Measurements from ENCODE around the gene ORC5.
A peak's percentile ranks its signal among the peaks of the same experiment; 100 is the strongest.
"Not testable (repeated sequence)": the region's sequence is repeated elsewhere in the genome, so short reads cannot be mapped to it uniquely, and the experiment has no call there.

ORC5 gene

DNA sequence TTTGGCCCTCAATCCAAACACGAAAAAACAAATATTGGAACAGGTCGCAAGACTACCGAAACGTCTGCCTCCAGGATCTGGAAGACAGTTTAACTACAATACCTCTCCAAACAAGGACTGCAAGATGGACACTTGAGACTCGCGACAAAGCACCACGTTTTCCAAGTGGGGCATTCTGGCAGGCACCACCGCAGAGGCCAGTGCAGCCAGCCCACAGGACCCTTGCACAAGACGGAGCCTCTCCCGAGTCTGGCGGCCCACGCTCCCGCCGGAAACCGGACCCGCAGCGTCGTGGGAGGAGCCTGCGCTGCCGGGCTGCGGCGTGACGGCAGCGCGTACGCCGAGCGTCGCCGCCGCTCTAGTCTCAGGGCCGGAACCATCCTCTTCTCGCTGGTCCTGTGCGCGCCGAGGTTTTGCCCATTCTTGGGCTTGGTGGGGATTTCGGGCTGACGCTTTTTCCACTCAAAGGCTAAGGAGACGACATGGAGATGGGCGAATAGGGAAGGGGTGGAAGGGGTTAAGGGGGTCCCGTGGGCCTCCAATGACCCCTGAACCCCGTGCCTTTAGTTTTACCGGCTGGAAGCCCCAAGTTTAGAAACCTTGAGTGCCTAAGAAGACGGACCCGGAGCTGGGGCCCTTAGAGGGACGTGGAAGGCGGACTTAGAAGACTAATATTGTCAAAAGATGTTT is at the start of gene ORC5:
Gene ORC5, minus strand, starts transcription at position 283 of the 690 bp plus-strand sequence. Its CDS starts 109 bp downstream, at position 174.
- DNase-seq (ENCODE audit: low spot score), result peak; percentile 72

DNA sequence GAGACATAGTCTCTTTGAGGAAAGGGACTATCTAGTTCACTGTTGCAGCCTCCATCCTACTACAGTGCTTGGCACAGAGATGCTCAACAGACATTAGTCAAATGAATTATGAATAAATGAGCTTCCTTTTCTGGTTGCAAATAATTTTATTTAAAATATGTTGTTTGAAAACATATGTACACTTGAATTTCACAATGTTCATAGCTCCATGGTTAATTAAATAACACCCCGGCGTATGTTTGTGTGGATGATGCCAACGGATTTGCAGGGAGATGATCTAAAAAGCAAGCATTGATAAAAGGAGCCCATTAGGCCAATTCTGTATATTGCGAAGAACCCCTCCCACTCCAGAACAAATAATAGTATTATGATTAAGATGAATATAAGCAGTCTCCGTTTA is 47.8 kb upstream of the ORC5 start:
- DNase-seq (ENCODE audit: low spot score), result no peak

DNA sequence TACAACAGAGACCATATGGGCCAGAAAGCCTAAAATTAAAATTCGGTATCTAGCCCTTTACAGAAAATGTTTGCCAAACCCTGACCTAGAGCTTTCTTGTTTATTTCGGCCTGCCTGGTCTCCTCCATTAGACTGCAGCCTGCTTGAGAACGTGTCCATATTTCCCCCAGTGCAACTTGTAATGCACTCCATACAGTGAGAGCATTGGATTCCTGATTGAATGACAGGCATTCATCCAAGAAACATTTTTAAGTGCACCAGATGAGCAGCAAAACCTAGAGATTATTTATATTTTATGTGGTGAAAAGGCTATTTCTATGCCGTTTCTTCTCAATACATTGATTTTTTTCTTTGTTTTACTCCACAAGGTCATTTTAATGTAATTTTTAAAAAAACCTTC is 47.4 kb upstream of the ORC5 start:
- no peak for DNase-seq (ENCODE audit: low spot score)

DNA sequence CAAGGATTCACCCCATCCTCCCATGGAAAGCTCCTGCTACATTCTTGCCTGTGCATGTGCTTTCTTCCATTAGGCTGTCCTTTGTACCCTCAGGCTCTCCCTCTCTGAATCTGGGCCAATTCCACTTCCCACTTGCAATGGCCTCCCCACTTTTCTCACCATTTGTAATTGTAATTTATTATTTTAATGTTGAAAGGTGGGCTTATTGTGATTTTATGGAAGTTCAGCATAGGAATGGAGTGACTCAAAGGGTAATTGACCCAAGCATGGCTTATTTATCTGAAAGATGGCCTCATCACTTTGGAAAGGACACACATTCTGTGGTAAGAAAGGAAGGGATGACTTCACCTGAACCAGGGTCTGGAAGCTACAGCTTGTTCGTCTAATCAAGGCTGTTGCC is 46.9 kb upstream of the ORC5 start:
- no peak for DNase-seq (ENCODE audit: low spot score)

DNA sequence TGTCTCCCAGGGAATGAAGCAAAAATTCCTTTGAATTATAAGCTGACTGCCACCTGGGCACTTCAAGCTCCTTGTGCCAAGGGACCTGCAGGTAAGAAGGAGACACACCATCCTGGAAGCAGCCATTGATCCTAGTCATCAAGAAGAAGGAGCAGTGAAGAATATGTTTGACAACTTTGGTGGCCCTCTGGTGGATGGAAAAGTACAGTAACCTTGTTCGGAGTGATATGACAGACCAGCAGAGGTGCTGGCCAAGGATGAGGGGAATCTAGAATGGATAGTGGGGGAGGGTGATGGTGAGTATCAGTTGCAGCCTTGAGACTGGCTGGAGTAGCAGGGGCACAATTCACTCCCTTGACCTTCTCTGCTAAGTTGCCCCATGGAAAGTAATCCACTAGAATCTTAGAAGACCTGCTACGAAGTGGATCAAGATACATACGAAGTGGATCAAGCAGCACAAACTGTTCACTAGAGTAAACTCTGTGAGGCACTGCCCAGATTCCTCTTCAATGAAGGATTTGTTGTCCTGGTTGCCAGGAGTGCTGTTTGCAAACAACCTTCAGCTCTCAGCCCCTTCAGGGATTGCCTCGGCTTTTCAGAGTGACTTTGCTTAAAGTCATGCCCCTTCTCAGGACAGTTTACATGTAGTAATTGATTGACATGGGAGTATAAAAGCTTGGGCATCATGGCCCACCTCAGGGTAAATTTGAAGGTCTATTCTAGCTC is 44.8 kb upstream of the ORC5 start:
- DNase-seq (ENCODE audit: low spot score), result no peak

DNA sequence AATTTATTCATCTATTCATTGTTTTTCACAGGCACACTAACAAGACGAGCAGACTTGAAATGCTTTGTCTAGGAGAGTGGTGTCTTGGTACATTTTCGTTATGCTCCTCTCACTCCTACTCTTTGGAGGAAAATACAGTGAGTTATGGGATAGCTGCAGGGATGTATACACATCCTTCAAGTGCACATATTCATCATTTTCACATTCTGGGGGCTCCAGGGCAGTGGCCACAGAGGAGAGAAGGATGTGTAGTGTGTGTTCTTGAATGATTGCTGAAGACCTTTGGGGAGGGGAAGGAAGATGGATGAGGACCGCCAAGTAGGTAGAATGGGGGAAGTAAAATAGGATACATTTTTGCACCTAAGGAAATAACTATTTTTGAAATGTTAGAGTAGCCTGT is 34.8 kb upstream of the ORC5 start:
- no peak for DNase-seq (ENCODE audit: low spot score)

DNA sequence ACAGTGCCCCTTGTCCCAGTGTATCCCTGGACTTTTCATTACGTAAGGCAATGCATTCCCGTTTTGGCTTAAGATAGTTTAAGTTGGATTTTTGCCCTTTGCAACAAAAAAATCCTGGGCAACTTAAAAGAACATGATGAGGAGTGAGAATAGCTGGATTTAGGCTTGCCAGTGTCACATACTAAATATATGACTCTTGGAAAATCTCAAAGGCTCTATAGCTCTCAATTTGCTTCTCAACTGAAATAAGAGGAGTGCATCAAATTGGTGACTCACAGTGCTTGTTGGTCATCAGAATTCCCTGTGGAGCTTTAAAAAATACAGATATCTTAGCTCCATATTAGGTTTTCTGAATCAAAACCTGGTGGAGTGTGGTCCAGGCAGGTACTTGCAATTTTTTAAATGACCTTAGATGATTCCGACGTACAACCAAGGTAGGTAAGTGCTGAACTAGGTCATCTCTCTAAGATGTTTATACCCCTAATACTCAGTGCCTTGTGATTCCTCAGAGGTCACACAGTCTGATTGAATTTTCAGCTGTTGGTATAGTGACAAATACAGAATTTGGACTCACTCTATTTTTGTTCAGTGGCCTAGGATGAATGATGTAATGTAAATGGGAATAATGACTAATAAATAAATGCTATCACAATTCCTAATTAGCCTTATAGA is 33.9 kb upstream of the ORC5 start:
- DNase-seq (ENCODE audit: low spot score), result no peak

DNA sequence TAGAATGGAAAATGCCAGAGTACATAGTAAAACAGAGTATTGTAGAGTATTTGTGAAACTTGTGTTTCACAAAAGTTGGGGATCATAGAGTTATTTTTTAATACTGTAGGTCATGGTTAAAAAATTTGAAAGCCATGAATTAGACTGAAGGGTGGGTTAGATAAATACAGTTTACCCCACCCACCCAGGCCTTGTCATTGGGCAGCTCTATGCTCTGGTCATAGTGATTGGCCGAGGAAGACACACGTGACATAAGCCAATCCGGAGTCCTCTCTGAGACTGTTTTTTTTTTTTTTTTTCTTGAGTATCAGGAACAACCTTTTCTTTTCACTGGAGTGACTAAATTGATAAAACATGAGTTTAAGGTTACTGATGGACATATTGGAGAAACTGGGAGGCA is 33.3 kb upstream of the ORC5 start:
- DNase-seq (ENCODE audit: low spot score), result no peak

DNA sequence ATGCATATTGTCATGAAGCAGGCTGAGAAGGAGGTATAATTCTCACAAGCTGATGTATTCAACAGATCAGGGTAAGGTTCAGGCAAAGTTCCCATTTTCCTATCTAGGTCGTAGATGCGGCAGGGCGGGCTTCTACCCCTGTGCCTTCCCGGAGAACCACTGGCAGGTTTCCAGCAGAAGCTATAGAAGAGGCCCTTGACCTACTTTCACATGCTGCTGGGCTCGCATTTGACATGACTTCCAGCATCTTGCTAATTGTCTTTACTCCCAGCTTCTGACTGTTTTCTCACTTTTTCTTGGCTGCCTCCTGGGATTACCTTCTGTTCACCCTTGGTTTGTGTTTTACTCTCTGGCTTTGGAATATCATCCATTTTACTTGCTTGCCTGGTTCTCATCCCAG is 32.6 kb upstream of the ORC5 start:
- DNase-seq (ENCODE audit: low spot score), result no peak

DNA sequence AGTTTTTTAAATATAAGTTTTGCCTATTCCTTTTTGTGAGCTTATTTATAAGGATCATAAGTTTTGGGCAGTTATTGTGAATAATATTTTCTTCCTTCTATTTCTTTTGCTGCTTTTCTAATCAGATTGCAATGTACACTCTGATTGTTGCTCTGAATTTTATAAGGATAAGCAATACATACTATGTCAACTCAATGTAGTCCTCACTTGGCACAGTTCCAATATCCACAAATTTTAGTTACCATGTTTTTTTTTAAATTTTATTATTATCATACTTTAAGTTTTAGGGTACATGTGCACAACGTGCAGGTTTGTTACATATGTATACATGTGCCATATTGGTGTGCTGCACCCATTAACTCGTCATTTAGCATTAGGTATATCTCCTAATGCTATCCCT is 27.2 kb upstream of the ORC5 start:
- DNase-seq (ENCODE audit: low spot score), result not testable (repeated sequence)

DNA sequence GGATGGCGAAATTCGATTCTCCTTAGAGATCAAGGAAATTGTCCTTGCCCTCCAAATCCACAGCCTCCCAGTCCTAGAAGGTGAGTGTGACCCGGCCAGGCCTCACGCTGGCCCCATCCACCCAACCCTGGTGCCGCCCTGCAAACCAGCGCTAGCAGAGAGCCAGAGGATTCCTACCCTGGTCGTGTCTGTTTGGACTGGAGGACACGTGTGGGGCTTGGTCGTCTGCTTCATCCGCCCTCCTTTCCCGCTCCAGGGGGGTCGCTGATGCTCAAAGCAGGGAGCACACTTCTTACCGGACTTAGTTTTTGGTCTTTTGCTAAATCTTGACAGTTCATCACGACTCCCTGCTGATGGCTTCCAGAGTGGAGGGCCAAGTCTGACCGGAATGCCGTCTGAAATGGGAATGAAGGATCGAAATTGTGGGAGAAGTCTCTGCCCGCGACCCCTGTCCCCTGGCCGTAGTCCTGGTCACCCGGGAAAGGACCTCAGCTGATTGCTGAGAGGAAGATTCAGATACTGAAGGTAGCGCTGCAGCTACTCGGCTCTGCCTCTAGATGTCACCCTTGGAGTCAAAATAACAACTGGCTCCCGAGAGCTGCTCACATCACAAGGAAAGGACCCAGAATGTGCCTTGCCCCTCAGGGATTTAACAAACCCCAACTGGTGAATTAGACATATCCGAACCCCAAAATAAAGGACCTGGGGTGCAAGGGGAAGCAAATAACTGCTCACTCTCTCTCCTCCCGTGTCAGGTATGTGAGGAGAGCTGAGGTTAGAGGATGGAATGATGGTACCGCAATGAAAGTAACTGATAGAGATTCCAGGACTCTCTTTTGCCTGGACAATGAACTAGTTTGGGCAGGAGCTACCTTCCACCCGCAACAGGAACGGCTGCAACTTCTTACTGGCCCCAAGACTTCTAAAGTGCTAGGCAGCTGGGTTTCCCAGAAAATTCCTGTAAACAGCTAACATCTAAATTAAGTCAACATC is 23.5 kb upstream of the ORC5 start:
- peak; percentile 62 for DNase-seq (ENCODE audit: low spot score)

DNA sequence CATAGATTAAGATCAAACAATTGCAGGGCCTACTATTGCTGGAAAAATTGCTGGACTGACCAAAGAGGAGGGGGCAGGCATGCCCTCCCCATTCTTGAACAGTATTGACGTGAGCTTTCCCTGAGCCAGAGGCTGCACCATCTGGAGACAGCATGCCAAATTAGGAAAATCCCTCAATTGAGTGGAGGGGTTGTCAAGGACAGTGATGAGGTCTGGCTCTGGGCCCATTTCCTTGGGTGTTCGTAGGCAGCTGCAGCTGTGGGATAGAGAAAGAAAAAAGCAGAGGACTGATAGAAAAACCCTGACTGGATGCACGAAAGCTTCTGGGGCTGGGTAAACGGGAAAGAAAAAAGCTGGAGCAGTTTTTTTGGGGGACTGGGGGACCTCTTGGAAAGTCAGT is 22.8 kb upstream of the ORC5 start:
- no peak for DNase-seq (ENCODE audit: low spot score)

DNA sequence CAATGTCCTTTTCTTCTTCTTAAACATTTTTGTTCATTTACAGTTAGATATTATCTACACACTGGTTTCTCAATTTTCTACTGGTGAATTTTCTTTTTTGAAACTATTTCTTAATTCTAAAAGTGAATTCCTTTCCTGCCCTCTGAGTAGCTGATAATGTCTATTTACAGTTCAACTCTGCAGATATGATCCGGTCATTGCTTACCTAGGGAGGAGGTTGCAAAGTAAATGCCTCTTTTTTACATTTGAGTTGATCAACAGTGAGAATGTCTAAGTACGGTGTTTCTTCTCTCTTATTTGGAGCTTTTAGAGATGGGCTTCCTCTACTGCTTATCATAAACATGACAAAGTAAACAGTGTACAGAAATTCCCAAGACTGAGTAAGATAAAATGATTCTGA is 20.6 kb upstream of the ORC5 start:
- no peak for DNase-seq (ENCODE audit: low spot score)

DNA sequence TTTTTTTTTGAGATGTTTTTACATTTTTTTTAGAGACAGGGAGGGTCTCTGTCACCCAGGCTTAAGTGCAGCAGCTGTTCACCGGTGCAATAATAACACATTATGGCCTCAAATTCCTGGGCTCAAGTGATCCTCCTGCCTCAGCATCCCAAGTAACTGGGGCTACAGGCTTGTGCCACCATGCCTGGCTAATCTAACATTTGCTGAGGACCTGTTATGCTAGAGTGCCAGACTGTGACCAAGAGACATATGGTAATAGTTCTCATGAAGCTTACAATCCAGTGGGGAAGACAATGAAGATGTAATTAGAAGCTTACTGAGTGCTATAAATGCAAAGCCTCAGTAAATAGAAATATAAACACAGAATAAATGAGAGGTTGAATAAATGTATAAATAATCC is 17.6 kb upstream of the ORC5 start:
- DNase-seq (ENCODE audit: low spot score), result no peak

DNA sequence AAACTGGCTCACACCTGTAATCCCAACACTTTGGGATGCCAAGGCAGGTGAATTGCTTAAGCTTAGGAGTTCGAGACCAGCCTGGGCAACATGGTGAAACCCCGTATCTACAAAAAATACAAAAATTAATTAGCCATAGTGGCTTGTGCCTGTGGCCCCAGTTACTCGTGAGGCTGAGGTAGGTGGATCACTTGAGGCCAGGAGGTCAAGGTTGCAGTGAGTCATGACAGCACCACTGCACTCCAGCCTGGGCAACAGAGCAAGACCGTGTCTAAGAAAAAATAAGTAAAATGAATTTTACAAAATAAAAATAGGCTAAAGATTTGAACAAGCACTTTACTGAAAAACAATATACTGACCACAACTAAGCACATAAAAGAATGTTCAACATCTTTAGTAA is 9.8 kb upstream of the ORC5 start:
- DNase-seq (ENCODE audit: low spot score), result no peak

DNA sequence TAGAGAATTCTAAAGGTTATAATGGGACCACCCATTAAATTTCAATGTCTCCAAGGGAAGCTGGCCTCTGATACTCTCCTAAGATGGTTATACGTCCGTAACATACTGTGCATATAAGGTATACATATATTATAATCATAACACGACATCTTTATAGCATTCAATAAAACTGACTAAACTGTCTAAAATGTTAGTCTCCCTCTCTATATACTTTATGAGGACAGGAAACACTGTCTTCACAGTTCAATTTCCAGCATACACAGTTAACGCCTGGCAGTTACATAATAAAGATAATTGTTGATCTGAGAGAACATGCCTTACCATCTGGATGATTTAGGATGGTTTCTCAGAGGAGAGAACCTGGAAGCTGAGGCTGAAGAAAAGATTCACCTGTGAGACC is 1.2 kb upstream of the ORC5 start:
- DNase-seq (ENCODE audit: low spot score), result no peak

DNA sequence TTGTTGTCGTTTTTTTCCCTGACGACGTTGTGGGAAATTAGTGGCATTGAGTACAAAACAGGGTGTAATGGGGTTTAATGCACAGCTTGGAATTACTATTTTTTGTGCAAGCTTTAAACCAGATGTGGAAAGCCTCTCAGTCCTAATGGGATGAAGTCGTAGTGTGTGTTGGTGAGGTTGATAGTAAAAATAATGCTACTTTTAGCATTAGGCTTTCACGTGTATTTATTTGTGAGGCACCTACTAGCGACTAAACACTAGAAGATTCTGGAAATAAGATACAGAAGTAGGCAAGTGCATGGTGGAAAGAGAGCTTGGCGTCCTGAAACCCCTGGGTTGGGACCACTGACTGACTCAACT is 588 bp upstream of the ORC5 start:
- DNase-seq (ENCODE audit: low spot score), result no peak

DNA sequence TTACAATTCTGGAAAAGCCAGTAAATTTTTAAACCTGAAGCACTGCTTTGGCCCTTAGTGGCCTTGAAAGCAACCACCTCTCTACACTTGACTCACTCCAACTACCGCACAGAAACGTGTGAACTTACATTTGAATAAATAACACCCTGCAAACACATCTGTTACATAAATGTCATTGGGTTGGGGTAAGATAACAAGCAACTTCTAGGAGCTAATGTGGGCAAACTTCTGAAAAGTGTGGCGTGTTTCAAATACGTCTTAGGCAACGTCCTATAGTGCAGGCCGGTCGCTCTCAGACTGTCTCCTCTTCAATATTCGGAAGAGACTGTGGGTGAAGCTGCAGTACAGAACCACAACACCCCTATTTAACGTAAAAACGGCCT is 474 bp downstream of the ORC5 start:
- DNase-seq (ENCODE audit: low spot score), result peak; percentile 20

DNA sequence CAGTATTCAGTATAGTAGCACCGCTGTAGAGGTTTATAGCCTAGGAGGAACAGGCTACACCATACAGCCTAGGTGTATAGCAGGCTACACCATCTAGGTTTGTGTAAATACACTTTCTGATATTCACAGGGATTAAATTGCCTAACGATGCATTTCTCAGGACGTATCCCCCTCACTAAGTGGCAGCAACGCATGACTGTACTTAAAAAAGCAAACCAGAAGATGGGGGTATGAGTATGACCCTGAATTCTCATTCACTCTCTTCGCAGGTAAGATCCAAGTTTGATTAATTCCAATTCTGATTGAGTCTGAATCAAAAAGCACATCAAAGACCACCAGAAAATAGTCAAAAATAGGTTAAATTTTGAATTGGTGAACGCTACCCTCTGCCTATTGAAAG is 972 bp downstream of the ORC5 start:
- no peak for DNase-seq (ENCODE audit: low spot score)

DNA sequence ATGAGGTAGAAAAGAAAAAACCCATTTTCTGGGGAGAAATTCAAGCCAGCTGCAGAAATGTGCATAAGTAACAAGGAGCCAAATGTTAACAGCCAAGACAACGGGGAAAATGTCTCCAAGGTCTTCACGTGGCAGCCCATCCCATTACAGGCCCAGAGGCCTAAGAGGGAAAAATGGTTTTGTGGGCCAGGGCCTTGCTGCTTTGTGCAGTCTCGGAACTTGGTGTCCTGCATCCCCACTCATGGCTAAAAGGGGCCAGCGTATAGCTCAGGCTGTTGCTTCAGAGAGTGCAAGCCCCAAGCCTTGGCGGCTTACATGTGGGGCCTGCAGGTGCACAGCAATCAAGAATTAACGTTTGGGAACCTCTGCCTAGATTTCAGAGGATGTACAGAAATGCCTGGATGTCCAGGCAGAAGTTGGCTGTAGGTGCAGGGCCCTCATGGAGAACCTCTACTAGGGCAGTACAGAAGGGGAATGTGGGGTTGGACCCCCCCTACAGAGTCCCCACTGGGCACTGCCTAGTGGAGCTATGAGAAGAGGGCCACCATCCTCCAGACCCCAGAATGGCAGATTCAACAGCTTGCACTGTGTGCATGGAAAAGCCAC is 9.0 kb downstream of the ORC5 start:
- DNase-seq (ENCODE audit: low spot score), result no peak

DNA sequence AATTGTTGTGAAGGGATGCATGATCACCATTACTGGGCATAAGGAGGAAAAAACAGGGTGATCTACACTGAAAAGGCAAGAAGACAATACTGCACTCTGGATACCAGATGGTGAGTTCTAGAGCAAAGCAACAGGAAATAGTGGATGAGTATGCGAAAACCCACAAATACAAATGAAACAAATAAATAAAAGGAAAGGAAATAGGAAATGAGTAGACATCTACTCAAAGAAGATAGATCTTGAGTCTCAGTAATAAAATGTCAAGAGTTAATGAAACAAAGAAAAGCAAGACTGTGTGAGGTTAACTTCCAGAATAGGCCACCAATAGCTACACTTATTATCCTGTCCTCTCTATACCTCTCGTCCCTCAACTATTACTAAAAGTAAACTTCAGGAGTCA is 11.7 kb downstream of the ORC5 start:
- DNase-seq (ENCODE audit: low spot score), result peak; percentile 23

DNA sequence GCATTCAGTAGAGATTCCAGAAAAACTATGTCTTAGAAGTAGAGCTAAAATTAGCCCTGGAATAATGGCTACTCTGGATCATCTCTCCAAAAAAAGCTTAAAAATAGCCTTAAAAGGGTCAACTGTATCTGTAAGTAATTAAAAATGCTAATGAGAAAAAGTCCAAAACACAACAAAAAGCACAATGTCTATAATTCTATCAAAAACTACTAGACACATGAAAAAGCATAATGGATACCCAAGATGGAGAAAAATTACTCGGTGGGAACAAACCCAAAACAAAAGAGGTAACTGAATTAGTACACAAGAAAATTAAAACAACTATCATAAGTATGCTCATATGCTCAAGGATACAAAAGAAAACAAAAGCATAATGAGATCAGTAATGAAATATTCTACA is 15.4 kb downstream of the ORC5 start:
- DNase-seq (ENCODE audit: low spot score), result no peak
